Medulla oblongata (tissue), 1 donor: ENCODE measurements around the gene PKP4.

Experiments used
- DNase-seq: peaks from one replicate; pipeline ENCODE4 v3.0.0-alpha.2; 2015; ENCODE audit errors: extremely low spot score

The PKP4 gene

GRCh38 chr2:158546412-158547144 is 89.8 kb downstream of the PKP4 start:
- DNase-seq, result no peak

- no peak for DNase-seq
Measured at GRCh38 chr2:158553257-158553656, 96.5 kb downstream of the PKP4 start.

GRCh38 chr2:158554996-158555395 is 98.2 kb downstream of the PKP4 start:
- no peak for DNase-seq

- no peak for DNase-seq
Measured at GRCh38 chr2:158556124-158556523, 99.4 kb downstream of the PKP4 start.

GRCh38 chr2:158557752-158558151 is 101.0 kb downstream of the PKP4 start:
- no peak for DNase-seq

- no peak for DNase-seq
Measured at GRCh38 chr2:158559252-158559651, 102.5 kb downstream of the PKP4 start.

- no peak for DNase-seq
Measured at GRCh38 chr2:158560259-158560658, 103.5 kb downstream of the PKP4 start.

- no peak for DNase-seq
Measured at GRCh38 chr2:158561054-158561453, 104.3 kb downstream of the PKP4 start.

- no peak for DNase-seq
Measured at GRCh38 chr2:158567208-158567607, 110.5 kb downstream of the PKP4 start.

- DNase-seq, result no peak
Measured at GRCh38 chr2:158569284-158569683, 112.5 kb downstream of the PKP4 start.

- no peak for DNase-seq
Measured at GRCh38 chr2:158570869-158571268, 114.1 kb downstream of the PKP4 start.

GRCh38 chr2:158573739-158574138 is 117.0 kb downstream of the PKP4 start:
- DNase-seq, result no peak

- no peak for DNase-seq
Measured at GRCh38 chr2:158575051-158575635, 118.4 kb downstream of the PKP4 start.

GRCh38 chr2:158577141-158577540 is 120.4 kb downstream of the PKP4 start:
- DNase-seq, result no peak

GRCh38 chr2:158578703-158579330 is 122.1 kb downstream of the PKP4 start:
- DNase-seq, result no peak

- no peak for DNase-seq
Measured at GRCh38 chr2:158579928-158580327, 123.2 kb downstream of the PKP4 start.

GRCh38 chr2:158580760-158581159 is 124.0 kb downstream of the PKP4 start:
- no peak for DNase-seq

- DNase-seq, result no peak
Measured at GRCh38 chr2:158582670-158583069, 125.9 kb downstream of the PKP4 start.

- no peak for DNase-seq
Measured at GRCh38 chr2:158583923-158584322, 127.2 kb downstream of the PKP4 start.

GRCh38 chr2:158586491-158586890 is 129.7 kb downstream of the PKP4 start:
- no peak for DNase-seq

- DNase-seq, result no peak
Measured at GRCh38 chr2:158589303-158589702, 132.6 kb downstream of the PKP4 start.

- no peak for DNase-seq
Measured at GRCh38 chr2:158598862-158599517, 142.2 kb downstream of the PKP4 start.

- no peak for DNase-seq
Measured at GRCh38 chr2:158599609-158600008, 142.9 kb downstream of the PKP4 start.
